Sigmoid colon (tissue), 4 donors: ENCODE measurements around the gene TCEAL9.

Source experiments
- CTCF ChIP-seq, 4 experiments: fragments of 450-650 bp in 3 of 4; fragments of 200-600 bp in 1 of 4; IDR thresholded peaks; one replicate each; pipeline ENCODE4 v1.5.1; 2016 to 2019; ENCODE audit warnings: antibody characterized with exemption in 4 of 4, mild to moderate bottlenecking in 3 of 4, moderate library complexity in 2 of 4
- EP300 ChIP-seq, 4 donors: sonication (generic); formaldehyde crosslinking; IDR thresholded peaks; one replicate each; pipeline ENCODE4 v1.6.1; 2017; ENCODE audit warnings: antibody characterized with exemption in 4 of 4
- POLR2A ChIP-seq, 2 donors: fragments of 450-650 bp; IDR thresholded peaks; one replicate each; pipeline ENCODE4 v1.6.1; 2016; ENCODE audit warnings: antibody characterized with exemption in 2 of 2, mild to moderate bottlenecking in 2 of 2, moderate library complexity in 2 of 2
- POLR2AphosphoS5 ChIP-seq, 4 donors: sonication (generic); formaldehyde crosslinking; IDR thresholded peaks; one replicate each; pipeline ENCODE4 v1.6.1; 2017; ENCODE audit warnings: antibody characterized with exemption in 4 of 4

DNA sequence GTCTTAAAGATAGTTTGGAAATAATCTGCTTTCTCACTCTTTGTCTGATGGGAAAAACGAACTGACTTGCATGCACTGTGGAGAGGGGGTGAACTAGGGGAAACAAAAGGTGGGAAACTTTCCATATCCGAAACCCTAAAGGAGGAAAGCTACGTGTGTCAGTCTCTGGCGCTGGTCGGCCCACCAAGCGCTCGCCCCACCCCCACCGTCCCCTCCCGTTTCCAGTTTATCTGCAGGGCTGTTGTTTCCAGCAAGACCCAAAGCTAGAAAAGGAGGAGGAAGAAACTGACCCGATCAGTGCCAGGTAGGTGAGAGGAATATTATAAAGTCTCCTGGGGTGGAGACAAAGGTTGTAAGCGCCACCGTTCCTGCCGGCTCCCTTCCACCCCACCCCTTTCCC is 552 bp downstream of the TCEAL9 start:
- TF ChIP-seq CTCF (IDR thresholded peaks at IDR 0.05), result no peak
- no peak for TF ChIP-seq POLR2A (IDR thresholded peaks at IDR 0.05)
- no peak for TF ChIP-seq POLR2AphosphoS5 (IDR thresholded peaks at IDR 0.05)
- no peak for TF ChIP-seq EP300 (IDR thresholded peaks at IDR 0.05)
